GM19238 (cell line): ENCODE data around the gene BCAR1.
"Not testable (repeated sequence)": the region's sequence is repeated elsewhere in the genome, so short reads cannot be mapped to it uniquely, and the experiment has no call there.

Experiments used
- DNase-seq: peaks from one replicate; pipeline ENCODE4 v3.0.0; 2011; ENCODE audit warnings: low spot score; ENCODE audit not compliant: insufficient read length

The BCAR1 gene

DNA sequence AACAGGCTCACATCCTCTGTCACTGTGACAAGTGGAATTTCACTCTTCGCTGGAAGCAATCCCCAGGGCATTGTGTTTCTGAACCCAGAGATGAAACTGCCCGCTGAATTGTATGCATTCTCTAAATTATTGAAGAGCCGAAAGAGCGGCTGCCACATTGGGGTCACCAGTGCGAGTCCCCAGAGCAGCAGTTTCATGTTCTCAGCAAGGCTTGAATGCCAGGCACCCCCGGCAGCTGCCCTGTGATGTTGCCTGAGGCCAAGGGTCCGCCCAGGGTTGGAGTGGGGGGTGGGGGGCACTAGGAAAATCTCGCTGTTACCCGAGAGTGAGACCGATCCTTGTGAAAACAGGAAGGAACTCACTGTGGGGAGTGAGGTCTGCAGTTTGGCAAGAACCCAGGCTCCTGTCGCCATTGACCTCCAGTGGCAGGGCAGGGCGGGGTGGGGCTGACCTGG lies 20.7 kb upstream of the BCAR1 start:
- no peak for DNase-seq

DNA sequence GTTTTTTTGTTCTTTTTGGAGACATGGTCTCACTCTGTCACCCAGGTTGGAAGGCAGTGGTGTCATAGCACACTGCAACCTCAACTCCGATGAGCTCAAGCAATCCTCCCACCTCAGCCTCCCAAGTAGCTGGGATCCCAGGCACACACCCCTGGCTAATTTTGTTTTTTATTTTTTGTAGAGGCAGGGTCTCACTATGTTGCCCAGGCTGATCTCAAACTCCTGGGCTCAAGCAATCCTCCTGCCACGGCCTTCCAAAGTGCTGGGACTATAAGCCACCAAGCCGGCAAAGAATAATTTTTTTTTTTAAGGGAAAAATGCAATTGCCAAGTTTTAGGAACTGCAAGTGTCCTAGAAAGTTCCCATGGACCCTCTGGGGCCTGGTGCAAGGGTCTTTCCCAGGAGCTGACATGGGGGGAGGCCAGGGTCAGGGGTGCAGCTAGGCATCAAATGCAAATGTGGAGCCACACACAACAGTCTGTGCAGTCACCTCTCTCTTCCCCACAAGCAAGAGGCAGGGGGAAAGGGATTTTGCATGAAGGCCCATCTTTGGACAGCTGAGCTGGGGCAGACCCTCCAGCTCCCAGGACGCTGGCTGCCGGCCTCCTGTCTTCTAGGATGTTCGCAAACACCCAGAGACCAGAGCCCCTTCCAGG lies 20.1 kb upstream of the BCAR1 start:
- DNase-seq: no peak

DNA sequence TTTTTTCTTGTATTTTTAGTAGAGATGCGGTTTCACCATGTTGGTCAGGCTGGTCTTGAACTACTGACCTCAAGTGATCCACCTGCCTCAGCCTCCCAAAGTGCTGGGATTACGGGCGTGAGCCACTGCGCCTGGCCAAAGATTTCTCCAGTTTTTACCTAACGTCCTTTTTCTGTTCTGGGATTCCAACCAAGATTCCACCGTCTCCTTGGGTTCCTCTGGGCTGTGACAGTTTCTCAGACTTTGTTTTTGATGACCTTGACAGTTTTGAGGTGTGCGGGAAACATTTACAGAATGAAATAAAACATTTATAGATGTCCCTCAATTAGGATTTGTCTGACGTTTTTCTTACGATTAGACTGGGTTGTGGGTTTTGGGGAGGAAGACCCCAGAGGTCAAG lies 17.9 kb upstream of the BCAR1 start:
- DNase-seq: not testable (repeated sequence)

DNA sequence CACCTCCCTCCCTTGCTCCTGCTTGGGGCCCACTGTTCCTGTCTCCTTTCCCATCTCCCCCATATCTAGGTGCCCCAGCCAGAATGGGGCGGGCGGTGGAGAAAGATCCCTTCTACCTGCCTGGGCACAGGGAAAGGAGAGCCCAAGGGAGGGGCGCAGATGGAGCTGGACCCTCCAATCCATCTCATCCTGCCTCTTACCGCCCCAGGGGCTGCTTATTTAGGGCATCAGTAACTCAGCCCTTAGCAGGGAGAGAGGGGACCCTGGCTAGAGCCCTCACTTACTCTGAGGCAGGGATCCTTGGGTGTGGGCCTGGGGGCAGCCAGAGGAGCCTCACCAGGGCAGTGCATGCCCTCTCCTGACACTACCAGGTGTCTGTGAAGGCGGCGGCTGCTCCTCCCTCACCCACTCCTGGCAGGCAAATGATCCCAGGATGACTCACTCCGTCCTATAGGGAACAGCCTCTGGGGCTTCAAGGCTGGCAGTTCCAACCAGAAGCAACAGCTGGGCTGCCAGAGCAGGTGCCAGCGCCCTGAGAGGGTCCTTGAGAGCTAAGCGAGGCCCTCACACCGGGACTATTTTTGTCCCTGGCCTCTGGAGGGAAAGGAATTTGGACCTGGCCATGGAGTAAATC lies 16.3 kb upstream of the BCAR1 start:
- peak; percentile 3 for DNase-seq

DNA sequence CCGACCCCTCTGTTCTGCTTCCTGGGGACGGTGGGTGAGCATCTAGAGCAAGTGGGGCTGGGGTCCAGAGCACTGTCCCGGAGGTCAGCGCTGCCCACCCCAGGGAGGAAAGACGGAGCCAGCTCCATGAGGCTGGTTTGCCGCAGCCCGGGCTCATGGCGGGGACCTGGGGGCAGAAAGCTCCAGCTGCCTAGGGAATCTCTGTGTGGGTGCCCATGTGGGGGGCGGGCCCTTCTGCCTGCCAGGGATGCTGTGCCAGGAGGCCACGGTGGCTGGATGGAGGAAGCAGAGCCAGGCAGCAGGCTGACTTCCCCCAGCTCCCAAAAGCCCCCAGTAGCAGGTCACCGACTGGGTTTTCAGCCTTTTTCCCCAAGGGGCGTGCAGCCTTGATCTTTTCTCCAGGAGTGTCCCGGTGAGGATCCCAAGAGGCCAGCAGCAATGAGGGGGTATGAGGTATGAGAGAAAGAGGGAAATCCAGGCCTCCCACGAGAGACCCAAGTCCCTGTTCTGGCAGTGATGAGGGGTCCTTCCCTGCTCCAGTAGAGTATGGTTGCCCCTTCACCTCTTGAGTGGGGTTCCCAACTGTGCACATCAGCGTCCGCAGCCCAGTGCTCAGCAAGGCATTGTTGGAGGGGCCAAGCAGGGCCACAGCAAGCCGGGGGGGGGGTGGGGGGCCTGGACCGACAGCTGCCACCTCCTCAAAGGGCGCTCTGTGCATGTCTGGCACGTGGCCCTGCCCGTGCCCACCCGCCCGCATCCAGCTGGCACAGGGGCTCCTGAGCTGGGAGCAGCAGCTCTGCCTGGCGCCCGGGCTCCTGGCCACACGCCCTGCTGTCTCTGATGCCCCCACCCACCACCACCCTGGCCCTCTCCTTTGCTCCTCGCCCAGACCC lies 15.6 kb upstream of the BCAR1 start:
- peak; percentile 5 for DNase-seq

DNA sequence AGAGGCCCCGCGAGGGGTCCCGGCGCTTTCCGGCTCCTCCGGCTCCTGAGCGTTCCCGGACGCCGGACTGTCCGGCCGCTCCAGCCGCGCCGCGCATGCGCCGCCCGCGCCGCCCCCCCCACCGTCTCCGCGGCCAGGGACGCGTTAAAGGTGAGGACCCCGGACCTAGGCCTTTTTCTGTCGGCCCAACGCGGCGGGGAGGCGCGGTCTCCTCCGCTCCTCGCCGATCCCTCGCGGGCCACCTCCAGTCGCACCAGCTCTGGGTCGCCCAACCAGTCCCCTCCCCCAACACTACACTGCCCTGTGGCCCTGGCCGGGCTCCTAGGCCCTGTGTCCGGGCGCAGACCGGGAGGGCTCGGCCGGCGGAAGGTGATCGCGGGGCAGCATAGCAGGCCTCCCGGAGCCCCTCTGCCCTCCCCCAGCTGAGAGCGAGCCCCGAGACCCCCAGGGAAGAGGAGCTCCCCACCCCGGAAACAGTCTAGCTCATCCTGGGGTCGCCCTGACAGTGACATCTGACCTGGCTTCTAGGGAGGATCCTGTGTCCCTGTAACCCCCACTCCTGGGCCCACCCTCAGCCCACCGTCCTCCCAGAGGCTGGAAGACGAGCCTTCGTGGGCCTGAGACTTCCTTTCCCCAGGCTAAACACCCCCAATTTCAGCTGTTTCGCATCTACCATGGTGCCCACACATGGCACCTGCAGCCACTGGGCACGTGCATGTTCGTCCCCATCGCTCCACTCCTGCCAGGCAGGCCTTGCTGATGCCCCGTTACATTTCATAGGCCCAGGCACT lies 14.7 kb upstream of the BCAR1 start:
- peak; percentile 92 for DNase-seq

DNA sequence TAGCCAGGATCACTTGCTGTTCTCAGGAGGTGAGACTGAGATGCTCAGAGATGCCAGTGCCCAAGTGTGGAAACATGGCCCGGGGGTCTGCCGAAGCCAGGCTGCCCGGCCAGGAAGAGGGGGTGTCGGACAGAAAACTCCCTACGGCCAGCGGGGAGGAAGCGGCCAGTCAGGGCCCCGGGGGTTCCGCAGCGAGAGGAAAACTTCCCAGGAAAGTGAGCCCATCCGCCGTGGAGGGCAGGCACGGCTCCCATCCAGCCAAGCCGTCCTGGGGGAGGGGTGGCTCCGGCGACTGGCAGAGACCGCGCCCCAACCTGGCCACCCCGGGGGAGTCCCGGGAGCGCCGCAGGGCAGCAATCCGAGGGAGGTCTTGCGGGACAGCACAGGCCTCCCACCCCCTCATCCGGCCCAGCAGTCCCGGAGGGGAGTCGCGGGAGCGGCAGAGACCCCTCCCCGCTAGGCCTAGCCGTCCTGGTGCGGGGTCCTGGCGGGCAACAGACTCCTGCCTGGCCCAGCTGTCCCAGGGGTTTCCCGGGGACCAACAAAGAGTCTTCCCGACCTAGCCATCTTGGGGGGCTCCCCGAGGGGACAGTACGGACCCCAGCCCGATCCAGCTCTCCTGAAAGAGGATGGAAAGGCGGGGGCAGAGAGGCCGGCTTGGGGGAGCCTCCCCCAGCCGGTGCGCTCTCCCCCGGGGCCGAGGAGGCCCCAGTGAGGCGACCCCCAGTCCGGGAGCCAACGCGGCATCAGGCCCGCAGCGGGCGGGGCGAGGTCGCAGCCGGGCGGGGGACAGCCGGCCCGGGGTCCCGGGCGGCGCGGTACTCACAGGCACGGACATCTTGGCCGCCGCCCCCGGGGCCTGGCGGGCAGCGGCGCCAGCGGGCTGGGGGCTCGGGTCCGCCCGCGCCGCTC lies 13.8 kb upstream of the BCAR1 start:
- peak; percentile 51 for DNase-seq

DNA sequence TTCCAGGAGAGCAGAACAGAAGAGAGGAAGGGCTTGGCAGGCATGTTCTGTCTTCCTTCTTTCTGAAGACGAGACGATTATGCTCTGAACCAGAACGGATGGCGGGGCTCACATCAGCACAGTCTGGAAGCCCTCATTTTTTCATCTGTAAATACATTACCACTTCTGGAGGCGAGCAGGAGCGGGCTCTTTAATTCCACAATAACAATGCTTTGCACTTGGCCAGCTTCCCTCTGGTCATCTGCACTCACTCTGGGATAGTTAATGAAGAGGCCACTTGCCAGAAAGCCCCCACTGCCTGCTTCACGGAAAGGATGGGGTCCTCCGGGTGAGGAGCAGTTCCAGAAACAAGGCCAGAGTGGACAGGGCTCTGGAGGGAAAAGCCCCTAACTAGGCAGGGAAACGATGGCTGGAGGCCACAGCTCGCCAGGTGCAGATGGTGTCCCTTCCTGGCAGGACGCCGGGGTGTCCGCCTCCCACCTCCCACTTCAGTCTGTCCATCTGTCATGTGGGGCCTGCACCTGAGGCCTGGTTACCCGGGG lies 13.1 kb upstream of the BCAR1 start:
- no peak for DNase-seq

DNA sequence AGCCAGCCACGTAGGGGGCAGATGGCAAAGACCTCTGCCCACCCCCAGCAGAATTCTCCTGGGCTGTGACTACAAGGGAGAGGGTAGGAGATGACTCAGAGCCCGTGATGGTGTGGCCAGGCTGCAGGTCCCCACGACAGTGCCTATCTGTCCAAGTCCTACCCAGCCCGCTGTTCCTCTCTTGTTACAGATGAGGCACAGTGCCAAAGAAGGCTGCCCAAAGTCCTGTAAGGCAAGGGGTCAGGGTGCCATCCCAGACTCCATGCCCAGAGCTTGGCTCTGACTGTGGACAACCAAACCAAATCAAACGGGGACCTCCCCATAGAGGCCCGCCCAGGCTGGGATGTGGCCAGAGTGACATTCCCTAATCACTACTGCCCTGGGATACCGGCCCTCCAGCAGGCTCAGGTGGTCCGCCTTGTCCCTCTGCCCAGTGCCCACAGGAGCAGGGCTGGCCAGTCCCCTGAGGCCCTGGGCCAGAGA lies 12.6 kb upstream of the BCAR1 start:
- no peak for DNase-seq

DNA sequence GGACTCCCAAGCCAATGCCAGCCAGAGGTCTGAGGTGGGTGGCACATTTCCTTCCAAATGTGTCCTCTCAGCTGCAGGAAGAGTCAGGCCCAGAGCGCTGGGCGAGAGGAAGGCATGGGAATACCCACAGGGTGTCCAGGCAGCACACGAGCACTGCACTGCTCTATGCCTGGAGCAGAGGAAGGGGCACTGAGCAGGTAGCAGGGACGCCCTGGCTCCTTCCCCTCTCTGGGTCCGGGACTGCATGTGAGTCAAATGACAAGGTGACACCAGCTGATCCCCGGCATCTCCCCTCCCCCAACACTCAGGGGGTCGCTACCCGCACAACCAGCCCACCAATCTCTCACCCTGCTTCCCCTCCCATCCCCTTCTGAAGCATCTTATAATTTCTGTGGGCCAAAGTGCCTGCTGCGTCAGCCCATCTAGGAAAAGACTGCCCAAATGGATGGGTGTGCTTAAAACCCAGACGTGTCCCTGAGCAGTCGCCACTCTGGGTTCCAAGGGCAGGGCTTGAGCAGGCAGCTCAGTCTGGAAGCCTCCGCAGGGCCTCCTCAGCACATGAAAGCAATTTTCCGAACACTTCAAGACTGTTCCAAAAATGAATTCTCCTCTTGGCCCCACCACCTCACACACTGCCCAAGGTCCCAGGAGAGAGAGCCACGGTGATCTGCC lies 12.0 kb upstream of the BCAR1 start:
- no peak for DNase-seq

DNA sequence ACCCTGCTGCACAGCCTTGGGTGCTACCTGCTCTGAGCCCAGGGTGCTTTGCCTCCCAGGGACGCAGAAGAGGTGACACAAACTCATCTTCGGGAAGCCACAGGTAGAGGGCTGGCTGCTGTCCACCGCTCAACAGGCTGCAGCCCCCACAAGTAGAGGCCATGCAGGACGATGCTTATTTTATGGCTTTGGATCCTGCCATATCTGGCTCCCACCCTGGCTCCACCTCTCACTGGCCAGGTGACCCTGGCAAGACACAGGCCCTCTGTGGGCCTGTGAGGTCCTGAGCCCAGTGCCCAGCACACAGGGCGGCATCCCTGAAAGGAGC lies 11.3 kb upstream of the BCAR1 start:
- no peak for DNase-seq

DNA sequence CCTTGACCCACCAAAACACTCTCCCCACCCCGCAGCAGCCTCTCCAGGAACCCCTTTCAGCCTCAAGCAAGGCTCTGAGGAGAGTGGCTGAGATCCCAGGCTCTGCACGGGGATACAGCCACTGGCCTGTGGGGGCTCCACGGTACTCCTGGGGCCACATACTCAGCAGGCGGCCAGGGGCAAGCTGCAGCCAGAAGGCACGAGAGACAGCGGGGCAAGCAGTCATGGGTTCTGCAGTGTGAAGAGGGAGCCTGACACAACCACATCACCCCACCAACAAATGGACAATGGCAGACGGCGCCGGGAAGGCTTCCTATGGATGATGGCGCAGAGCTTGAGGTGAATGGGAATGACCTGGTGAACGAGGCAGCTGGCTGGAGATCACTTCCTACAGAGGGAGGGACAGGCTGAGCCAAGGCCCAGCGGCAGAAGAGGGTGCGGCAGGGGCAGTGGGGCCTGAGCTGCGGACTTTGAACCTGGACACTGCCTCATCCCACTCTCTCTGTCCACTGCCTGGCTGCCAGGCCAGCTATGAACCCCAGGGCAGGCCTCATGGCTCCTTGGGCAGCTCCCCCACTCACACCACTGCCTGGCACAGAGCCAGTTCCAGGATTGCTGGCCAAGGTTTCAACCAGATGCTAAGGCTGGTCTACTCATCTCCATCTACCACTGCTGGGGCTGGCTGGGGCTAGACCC lies 10.8 kb upstream of the BCAR1 start:
- no peak for DNase-seq

DNA sequence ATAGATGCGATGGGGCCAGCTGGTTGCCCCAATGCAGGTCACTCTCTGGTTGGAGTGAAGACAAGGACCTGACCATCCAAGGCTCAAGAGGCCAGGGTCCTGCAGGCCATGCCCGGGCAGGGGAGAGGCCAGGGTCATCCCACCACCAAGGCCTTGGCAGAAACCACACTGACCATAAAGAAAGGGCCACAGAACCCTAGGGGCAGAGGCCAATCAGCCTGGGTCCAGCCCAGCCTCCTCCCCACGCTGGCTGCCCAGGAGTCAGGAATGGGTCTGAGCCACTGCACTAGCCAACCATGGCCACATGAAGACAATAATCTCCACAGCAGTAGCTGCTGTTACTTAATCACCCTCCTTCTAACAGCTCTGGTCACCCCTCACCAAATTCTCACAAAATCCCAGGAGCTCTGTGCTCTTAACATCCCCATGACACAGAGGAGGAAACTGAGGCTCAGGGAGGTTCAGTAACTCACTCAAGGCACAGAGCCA lies 10.2 kb upstream of the BCAR1 start:
- no peak for DNase-seq

DNA sequence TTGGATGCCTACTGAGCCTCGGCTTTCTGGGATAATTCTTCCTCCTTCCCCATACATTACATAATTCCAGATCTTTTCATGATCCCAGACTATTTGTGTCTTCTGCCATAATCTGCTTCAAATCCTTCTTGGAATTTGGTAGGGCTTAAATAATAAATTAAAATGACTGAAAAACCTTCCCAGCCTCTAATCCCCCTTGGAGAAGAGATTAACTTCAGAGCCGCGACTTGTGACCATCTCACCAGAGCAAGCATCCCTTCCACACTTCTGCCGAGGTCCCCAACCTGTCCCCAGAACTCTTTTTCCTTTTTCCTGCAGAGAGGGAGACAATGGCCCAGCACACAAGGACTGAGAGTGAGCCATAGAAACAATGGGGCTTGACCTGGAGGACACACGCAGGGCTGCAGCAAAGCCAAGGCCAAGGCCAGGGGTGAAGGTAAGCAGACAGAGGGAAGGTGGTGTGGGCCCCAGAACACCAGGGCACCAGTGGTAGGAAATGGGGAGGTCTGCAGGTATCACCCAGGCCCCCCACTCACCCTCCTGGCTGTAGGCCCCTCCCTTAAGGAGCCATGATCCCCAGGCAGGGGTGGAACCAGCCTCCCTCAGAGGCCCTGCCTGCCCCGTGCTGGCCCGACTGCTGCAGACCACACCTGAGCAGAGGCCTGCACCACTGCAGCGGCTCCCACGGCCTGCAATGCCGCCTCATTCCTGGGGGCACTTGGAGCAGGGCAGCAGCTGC lies 9.6 kb upstream of the BCAR1 start:
- DNase-seq: no peak

DNA sequence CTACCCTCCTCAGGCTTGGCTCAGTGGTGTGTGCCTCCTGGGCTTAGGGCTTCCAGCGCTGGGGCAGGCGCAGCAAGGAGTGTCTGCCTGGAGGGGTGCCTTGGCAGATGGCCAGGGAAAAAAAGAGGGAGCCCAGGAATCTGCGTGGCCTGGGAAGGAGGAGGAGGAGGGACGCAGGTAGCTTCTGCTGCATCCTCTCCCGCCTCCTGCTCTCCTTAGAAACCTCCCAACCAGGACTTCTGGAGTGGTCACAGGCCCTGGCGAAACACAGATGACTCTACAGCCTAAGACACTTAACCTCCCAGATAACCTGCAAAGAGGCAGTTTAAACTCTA lies 7.3 kb upstream of the BCAR1 start:
- no peak for DNase-seq

DNA sequence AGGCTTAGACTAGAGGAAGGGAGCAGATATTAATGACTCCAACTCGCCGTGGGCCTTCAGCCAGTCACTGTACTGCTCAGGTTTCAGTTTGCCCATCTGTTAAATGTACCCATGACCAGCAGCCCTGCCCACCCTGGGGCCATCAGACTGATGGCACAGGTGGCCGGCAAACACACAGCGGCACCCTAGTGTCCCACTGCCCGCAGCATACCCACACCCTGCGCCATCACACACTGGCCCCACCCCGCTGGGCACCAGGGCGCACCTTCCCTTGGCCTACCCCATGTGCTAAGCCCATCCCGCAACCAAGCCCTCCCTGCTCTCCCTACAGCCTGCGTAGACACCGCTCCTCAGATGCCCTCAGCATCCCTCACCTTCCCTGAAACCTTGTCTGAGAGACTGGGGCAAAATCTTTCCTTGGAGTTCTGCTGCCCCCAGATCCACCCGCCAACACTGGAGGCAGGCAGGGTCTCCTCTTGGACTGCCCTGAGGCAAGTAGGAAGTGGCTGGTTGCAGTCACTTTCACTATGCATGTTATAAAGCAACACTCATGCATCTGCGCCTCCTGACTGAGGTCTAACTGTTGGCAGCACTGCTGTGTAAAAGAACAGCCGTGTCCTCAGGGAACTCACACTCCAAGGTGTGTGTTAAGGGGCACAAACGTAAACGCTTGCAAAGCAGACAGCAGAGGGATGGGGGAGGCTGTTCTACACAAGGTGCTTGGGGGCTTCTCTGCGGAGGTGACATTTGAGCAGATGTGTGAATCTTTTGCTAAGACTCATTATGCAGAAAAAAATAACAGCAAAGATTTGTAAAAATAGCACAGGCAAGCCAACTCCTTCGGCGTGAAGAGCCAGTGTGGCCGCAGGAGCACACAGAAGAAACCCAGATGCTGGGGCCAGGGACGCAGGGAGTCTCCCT lies 6.7 kb upstream of the BCAR1 start:
- no peak for DNase-seq

DNA sequence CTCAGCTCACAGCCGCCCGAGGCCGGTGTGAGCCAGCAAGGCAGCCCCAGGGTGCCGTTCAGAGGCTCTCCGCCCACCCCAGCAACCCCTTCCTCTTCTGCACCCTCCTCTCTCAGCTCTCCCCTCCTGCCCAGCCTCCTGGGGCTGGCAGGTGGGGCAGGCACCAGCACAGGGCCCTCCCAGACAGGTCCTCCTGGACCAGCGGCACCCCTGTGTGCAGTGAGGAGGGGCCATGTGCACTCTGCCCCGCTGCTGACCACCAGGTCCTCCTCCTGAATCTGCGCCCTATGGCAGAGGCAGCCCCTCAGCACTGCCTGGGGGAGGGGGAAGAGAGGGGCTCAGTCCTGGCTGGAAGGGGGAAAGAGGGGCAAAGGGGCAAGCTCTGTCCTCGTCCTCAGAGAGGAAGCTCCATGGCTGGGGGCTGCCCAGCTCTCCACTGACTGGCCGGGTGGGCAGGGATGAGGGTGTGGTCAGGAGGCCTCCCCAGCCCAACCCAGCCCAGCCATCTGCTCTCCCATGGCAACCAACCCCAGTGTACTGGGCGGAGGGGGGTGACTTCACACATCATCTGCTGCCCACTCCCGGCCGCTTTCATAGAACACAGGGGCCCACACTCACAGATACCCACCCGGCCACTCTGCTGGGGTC lies 5.4 kb upstream of the BCAR1 start:
- DNase-seq: no peak
